Liver (tissue), 9 donors: ENCODE measurements around the gene CREB3L1. TPM values are rescaled to one million over a fixed set of nuclear protein-coding genes. Genes with fewer than 3 reads are reported as not detected.

Experiments
- DNase-seq: peaks from one replicate; pipeline ENCODE4 v3.0.0-alpha.2; 2017; ENCODE audit warnings: low spot score
- H3K27ac ChIP-seq, 2 donors: one replicate each; pipeline ENCODE4 v1.7.0; 2013; ENCODE audit warnings: inconsistent platforms in 2 of 2, low read length in 2 of 2, control low read depth in 1 of 2, low read depth in 1 of 2, mild to moderate bottlenecking in 1 of 2
- H3K27me3 ChIP-seq, 4 donors: one replicate each; pipeline versions ENCODE4 v1.6.1 to v1.7.0; 2013; ENCODE audit warnings: low read length in 3 of 4, inconsistent platforms in 1 of 4, mild to moderate bottlenecking in 1 of 4, moderate library complexity in 1 of 4; ENCODE audit not compliant: control insufficient read depth in 4 of 4, insufficient read depth in 4 of 4
- H3K36me3 ChIP-seq, 4 donors: one replicate each; pipeline versions ENCODE4 v1.6.1 to v1.7.0; 2013; ENCODE audit warnings: low read length in 3 of 4, mild to moderate bottlenecking in 3 of 4, low read depth in 1 of 4, moderate library complexity in 1 of 4; ENCODE audit not compliant: control insufficient read depth in 4 of 4, insufficient read depth in 3 of 4
- H3K4me1 ChIP-seq, 4 donors: one replicate each; pipeline versions ENCODE4 v1.6.1 to v1.7.0; 2013; ENCODE audit warnings: low read length in 3 of 4, mild to moderate bottlenecking in 3 of 4, moderate library complexity in 1 of 4; ENCODE audit not compliant: control insufficient read depth in 4 of 4, insufficient read depth in 4 of 4
- H3K4me3 ChIP-seq, 3 donors: one replicate each; pipeline versions ENCODE4 v1.6.1 to v1.7.0; 2013; ENCODE audit warnings: low read length in 3 of 3, control low read depth in 1 of 3, low read depth in 1 of 3, mild to moderate bottlenecking in 1 of 3
- H3K9ac ChIP-seq, 2 donors: one replicate each; pipeline ENCODE4 v1.7.0; 2013; ENCODE audit warnings: low read length in 2 of 2, mild to moderate bottlenecking in 2 of 2, moderate library complexity in 2 of 2, control low read depth in 1 of 2, low read depth in 1 of 2
- H3K9me3 ChIP-seq, 4 donors: one replicate each; pipeline versions ENCODE4 v1.6.1 to v1.7.0; 2013; ENCODE audit warnings: low read length in 3 of 4; ENCODE audit not compliant: control insufficient read depth in 4 of 4
- ATF3 ChIP-seq: IDR thresholded peaks from 2 replicates; pipeline ENCODE4 v1.6.1; 2016; ENCODE audit warnings: antibody characterized with exemption
- GABPA ChIP-seq, 2 donors: IDR thresholded peaks in 1 of 2; conservative IDR thresholded peaks in 1 of 2; 2 replicates each; pipeline ENCODE4 v1.6.1; 2016; ENCODE audit warnings: antibody characterized with exemption in 2 of 2, mild to moderate bottlenecking in 1 of 2, moderate library complexity in 1 of 2
- HNF4A ChIP-seq, 2 donors: conservative IDR thresholded peaks; 2 replicates each; pipeline ENCODE4 v1.6.1; 2016; ENCODE audit warnings: antibody characterized with exemption in 2 of 2, mild to moderate bottlenecking in 2 of 2
- JUND ChIP-seq, 2 donors: IDR thresholded peaks; 2 replicates each; pipeline ENCODE4 v1.6.1; 2016; ENCODE audit warnings: antibody characterized with exemption in 2 of 2
- MAX ChIP-seq: IDR thresholded peaks from 2 replicates; pipeline ENCODE4 v1.6.1; 2016; ENCODE audit warnings: antibody characterized with exemption
- NR2F2 ChIP-seq: IDR thresholded peaks from 2 replicates; pipeline ENCODE4 v1.6.1; 2016; ENCODE audit warnings: antibody characterized with exemption
- RAD21 ChIP-seq, 2 donors: IDR thresholded peaks; 2 replicates each; pipeline ENCODE4 v1.6.1; 2016; ENCODE audit warnings: antibody characterized with exemption in 2 of 2, mild to moderate bottlenecking in 2 of 2
- REST ChIP-seq: IDR thresholded peaks from 2 replicates; pipeline ENCODE4 v1.6.1; 2016; ENCODE audit warnings: antibody characterized with exemption, mild to moderate bottlenecking
- RXRA ChIP-seq, 2 donors: IDR thresholded peaks; 2 replicates each; pipeline ENCODE4 v1.6.1; 2017 to 2018; ENCODE audit warnings: antibody characterized with exemption in 2 of 2, mild to moderate bottlenecking in 1 of 2
- SP1 ChIP-seq: IDR thresholded peaks from 2 replicates; pipeline ENCODE4 v1.6.1; 2018; ENCODE audit warnings: antibody characterized with exemption, mild to moderate bottlenecking
- TAF1 ChIP-seq: conservative IDR thresholded peaks from 2 replicates; pipeline ENCODE4 v1.6.1; 2016; ENCODE audit warnings: antibody characterized with exemption, mild to moderate bottlenecking
- YY1 ChIP-seq: IDR thresholded peaks from 2 replicates; pipeline ENCODE4 v1.6.1; 2016; ENCODE audit warnings: antibody characterized with exemption, mild to moderate bottlenecking
- WGBS: extraction: QIAGEN DNeasy Blood & Tissue Kit; methylation state at CpG from one replicate; pipeline ENCODE4 v1.1.7; 2013; 5-methylcytosine and 5-hydroxymethylcytosine counted together
- polyA plus RNA-seq, 2 donors: library from polyadenylated mRNA; stranded (reverse) in 1 of 2; unstranded in 1 of 2; fragments of 200-250 nt in 1 of 2; fragments of >200 nt in 1 of 2; fragmentation: Nextera tagmentation in 1 of 2; extraction: Ambion mirVana in 1 of 2; gene quantifications; one replicate each; pipeline versions ENCODE4 v1.2.1 to v1.2.3, GENCODE V29; 2013 to 2015
- total RNA-seq, 2 donors: library from RNA; depleted of rRNA; stranded (reverse); fragments of >200 nt; gene quantifications; one replicate each; pipeline ENCODE4 v1.2.3, GENCODE V29; 2014
- donor health status: healthy.
- donor health status: healthy.
- donor health status: healthy.
- donor health status: healthy.
- donor health status: healthy.

Gene CREB3L1
- total and polyA plus RNA-seq, 4 donors = 0.14 to 1.3 (median 0.33) TPM

- peak overlapping the region; percentile 41 to 62 (median 54) for H3K4me3 ChIP-seq
- 90% methylated on average over 9 of the region's 9 CpGs for WGBS
- peaks cover 0 to 4% (median 0%) of the 10 kb centered on the region in 4 donors for H3K27me3 ChIP-seq
- H3K9me3 ChIP-seq = no peaks in the 10 kb centered on the region
- no peak for DNase-seq
- H3K4me1 ChIP-seq = peaks cover 4 to 33% (median 17%) of the 10 kb centered on the region in 4 donors
- no peaks in the 10 kb centered on the region for H3K36me3 ChIP-seq
- peak overlapping the region; percentile 77 to 78 for H3K27ac ChIP-seq
- no peak for TF ChIP-seq NR2F2
- peak overlapping the region; percentile 42 to 81 for H3K9ac ChIP-seq
Observed at GRCh38 chr11:46242041-46242951, 35.2 kb upstream of the CREB3L1 start.

- Histone ChIP-seq H3K9me3 (no peaks in the 10 kb centered on the region), H3K36me3 (no peaks in the 10 kb centered on the region), H3K27me3 (peaks cover 0 to 4% (median 0%) of the 10 kb centered on the region in 4 donors), H3K4me1 (peaks cover 4 to 24% (median 16%) of the 10 kb centered on the region in 4 donors), H3K27ac (peak overlapping the region; percentile 77 to 78), H3K9ac (peak overlapping the region; percentile 42 to 81), H3K4me3 (peak overlapping the region; percentile 41 to 62 (median 54))
- 2% methylated on average over 46 of the region's 46 CpGs for WGBS
- DNase-seq = peak; percentile 95
- TF ChIP-seq ATF3 (peak; percentile 80), YY1 (peak; percentile 93), SP1 (peak; percentile 57), MAX (no peak), RAD21 (IDR thresholded peaks at IDR 0.05) (peak; percentile 4 to 29), JUND (IDR thresholded peaks at IDR 0.05) (peak in 1 of 2 donors; percentile 15), GABPA (IDR thresholded peaks at IDR 0.05 in 1 of 2, conservative IDR thresholded peaks at IDR 0.05 in 1 of 2) (no peak), RXRA (IDR thresholded peaks at IDR 0.05) (peak in 1 of 2 donors; percentile 16), TAF1 (peak; percentile 56), HNF4A (conservative IDR thresholded peaks at IDR 0.05) (no peak), NR2F2 (no peak), REST (peak; percentile 70)
Observed at GRCh38 chr11:46242952-46243795, 34.3 kb upstream of the CREB3L1 start.
